Caki2 (cell line): ENCODE results near the gene RELT. TPM values are rescaled to one million over a fixed set of nuclear protein-coding genes. Genes with fewer than 3 reads are reported as not detected.

Experiments used
- DNase-seq: peaks from one replicate; pipeline ENCODE4 v3.0.0-alpha.2; 2015; ENCODE audit warnings: low read depth
- in situ Hi-C: cut with HindIII; loops from 2 replicates; pipeline ENCODE4 v1.10.0; 2016; ENCODE audit warnings: low sequenced_read_pairs, low pct_unique_long_range_greater_than_20kb, mixed read lengths
- total RNA-seq: library from RNA; depleted of rRNA; stranded (reverse); fragments of >200 nt; shearing (Covaris generic); gene quantifications from 2 replicates; pipeline ENCODE4 v1.2.3, GENCODE V29; 2014; ENCODE audit warnings: low replicate concordance; rRNA removed

RELT gene
- total RNA-seq, 1 experiment from 2014 or later, result 2.5 TPM

GRCh38 chr11:73439002-73439843 is 63.0 kb downstream of the RELT start:
- no peak for DNase-seq
- in situ Hi-C loops, result no loop called here

DNA sequence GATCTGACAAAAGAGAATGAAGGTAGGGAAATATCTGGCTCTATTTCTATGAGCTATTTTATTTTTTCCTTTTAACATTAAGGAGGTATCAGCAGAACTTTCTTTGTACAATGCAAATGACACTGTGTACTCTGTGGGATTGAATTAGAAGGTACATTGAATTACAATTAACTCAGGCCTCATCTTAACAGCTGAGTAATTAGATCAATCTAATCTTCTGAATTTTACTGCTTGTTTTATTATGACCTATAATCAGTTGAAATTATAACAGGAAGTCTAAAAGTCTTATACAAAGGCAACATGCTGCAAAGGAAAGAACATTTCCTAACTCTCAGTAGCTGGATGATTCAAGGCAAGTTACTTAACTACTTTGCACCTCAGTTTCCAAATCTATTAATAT is 69.8 kb downstream of the RELT start:
- no peak for DNase-seq

GRCh38 chr11:73446766-73447165 is 70.6 kb downstream of the RELT start:
- no peak for DNase-seq
- in situ Hi-C loops, result no loop called here

More for the DNA sequence above, 69.8 kb downstream of the RELT start:
- in situ Hi-C loops, result no loop called here

Other genes with a start within 250 kb of the RELT start
- 1.8 and 4.4 TPM in 2 replicates for gene FCHSD2, start 234.1 kb upstream of the RELT start, total RNA-seq
- gene P2RY2, start 158.1 kb upstream of the RELT start, total RNA-seq, result 0.47 TPM in 1 of 2 replicates, not detected in the other
- gene P2RY6, start 104.1 kb upstream of the RELT start, total RNA-seq, result 0.41 TPM in 1 of 2 replicates, not detected in the other
- gene ARHGEF17, start 68.1 kb upstream of the RELT start, total RNA-seq, result 3.9 and 6.0 TPM in 2 replicates
- 6.5 and 9.2 TPM in 2 replicates for gene FAM168A, start 221.7 kb downstream of the RELT start, total RNA-seq